GM12891 (cell line): ENCODE results near the gene RNU6-8.

Experiments used
- DNase-seq: peaks from one replicate; pipeline ENCODE4 v3.0.0; 2011; ENCODE audit warnings: low spot score; ENCODE audit not compliant: insufficient read length
- FAIRE-seq: peaks from 2 replicates; lab custom pipeline; 2011; peaks lifted over from hg19 to GRCh38; lab: Jason Lieb, UNC
- PAX5 ChIP-seq: IDR thresholded peaks from 2 replicates; pipeline ENCODE4 v1.6.1; 2011; ENCODE audit warnings: low read length, moderate library complexity, mild to moderate bottlenecking; ENCODE audit not compliant: insufficient read depth, severe bottlenecking
- POLR2A ChIP-seq: IDR thresholded peaks from 2 replicates; pipeline ENCODE4 v1.6.1; 2011; ENCODE audit warnings: low read depth, low read length, control low read depth
- POLR2AphosphoS5 ChIP-seq: IDR thresholded peaks from 2 replicates; pipeline ENCODE4 v1.6.1; 2011; ENCODE audit warnings: low read depth, low read length, control low read depth
- POU2F2 ChIP-seq: IDR thresholded peaks from 2 replicates; pipeline ENCODE4 v1.6.1; 2011; ENCODE audit warnings: low read depth, mild to moderate bottlenecking, control low read depth, low read length, moderate library complexity
- SPI1 ChIP-seq: IDR thresholded peaks from 2 replicates; pipeline ENCODE4 v1.6.1; 2011; ENCODE audit warnings: low read depth, low read length, control low read depth
- TAF1 ChIP-seq: IDR thresholded peaks from 2 replicates; pipeline ENCODE4 v1.6.1; 2011; ENCODE audit warnings: low read depth, low read length, control low read depth

RNU6-8 gene

GRCh38 chr14:32205984-32206383 lies 2.9 kb upstream of the RNU6-8 start:
- FAIRE-seq (no peak), DNase-seq (no peak)
- peak; percentile 93 for TF ChIP-seq SPI1
- no peak for TF ChIP-seq POLR2A
- TF ChIP-seq TAF1 = no peak
- TF ChIP-seq POU2F2 = 0 out of 2 replicates have a peak, but pooled peaks have one; percentile 17

DNA sequence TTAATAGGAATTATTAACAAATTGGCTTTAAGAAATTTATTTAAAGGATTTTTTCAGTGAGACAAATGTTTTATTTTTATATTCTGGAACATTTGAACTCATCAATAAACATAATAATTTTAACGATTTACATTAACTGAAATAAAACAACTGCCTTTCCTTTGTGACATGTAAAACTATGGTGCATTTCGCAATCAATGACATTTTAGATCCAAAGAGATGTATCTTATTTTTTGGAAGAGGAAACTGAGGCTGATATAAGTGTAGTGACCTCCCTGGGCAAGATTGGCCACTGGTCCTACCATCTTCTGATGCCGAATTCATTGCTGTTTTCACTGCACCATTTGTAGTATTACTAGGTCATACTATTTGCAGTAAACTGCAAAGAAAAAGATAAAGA lies 2.5 kb upstream of the RNU6-8 start:
- DNase-seq (no peak), FAIRE-seq (no peak)
- no peak for TF ChIP-seq SPI1
- TF ChIP-seq PAX5 = no peak
- no peak for TF ChIP-seq POLR2A
- TF ChIP-seq POLR2AphosphoS5 = no peak
- TF ChIP-seq TAF1 = no peak
- TF ChIP-seq POU2F2 = no peak

- no peak for TF ChIP-seq POLR2AphosphoS5
- no peak for TF ChIP-seq POU2F2
- no peak for TF ChIP-seq SPI1
- no peak for TF ChIP-seq POLR2A
- FAIRE-seq = no peak
- DNase-seq = no peak
Measured at GRCh38 chr14:32203928-32204357, 874 bp upstream of the RNU6-8 start.

DNA sequence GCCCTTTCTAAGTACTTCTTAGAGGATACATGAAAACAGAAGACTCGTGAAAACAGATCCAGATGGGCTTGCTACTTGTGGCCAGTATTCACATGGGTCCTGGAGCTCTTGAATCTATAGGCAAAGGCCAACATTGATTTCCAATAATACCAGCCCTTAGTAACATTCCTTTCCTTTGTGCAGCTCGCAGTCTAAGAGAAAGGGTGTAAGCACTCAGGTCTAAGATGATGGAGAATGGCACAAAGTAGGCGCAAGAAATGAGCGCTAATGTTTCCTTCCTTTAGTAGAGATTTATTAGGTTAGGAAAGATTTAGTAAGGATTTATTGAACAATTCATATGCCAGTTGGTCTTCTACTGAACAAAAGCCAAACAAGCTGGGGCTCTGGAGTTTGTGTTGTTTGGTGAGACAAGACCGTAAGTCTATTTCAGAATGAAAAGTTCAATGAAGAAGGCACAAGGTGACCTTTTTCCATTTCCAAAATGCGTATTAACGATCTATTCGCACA lies 525 bp downstream of the RNU6-8 start:
- FAIRE-seq = no peak
- TF ChIP-seq SPI1 (no peak), POLR2A (no peak), PAX5 (no peak)
- DNase-seq = no peak

DNA sequence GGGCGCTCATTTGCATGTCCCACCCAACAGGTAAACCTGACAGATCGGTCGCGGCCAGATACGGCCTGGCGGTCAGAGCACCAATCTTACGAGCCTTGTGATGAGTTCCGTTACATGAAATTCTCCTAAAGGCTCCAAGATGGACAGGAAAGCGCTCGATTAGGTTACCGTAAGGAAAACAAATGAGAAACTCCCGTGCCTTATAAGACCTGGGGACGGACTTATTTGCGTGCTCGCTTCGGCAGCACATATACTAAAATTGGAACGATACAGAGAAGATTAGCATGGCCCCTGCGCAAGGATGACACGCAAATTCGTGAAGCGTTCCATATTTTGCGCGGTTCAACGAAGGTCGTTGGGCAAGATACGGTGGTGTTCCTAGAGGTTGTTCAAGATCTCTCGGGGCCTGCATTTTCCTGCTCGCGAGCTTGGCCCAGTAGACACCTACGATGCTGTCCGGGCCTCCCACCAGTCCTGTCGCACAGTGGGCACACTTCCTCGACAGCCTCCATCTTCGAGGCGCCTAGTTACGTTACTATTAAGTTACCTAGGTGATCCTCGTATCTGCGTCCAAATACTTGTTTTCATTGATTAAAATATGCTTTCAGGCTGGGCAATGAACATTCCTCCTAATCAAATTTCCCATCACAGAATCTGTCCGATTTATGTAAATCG lies 1.1 kb downstream of the RNU6-8 start, which contains the start of gene RNU6-7:
Gene RNU6-7 (plus strand): TSS at position 230 of the 675 bp plus-strand sequence.
- FAIRE-seq (no peak), DNase-seq (no peak)
- no peak for TF ChIP-seq POLR2AphosphoS5
- TF ChIP-seq POU2F2 = peak; percentile 91

GRCh38 chr14:32201193-32201815 lies 1.8 kb downstream of the RNU6-8 start:
- FAIRE-seq (peak; percentile 51), DNase-seq (peak; percentile 32)

DNA sequence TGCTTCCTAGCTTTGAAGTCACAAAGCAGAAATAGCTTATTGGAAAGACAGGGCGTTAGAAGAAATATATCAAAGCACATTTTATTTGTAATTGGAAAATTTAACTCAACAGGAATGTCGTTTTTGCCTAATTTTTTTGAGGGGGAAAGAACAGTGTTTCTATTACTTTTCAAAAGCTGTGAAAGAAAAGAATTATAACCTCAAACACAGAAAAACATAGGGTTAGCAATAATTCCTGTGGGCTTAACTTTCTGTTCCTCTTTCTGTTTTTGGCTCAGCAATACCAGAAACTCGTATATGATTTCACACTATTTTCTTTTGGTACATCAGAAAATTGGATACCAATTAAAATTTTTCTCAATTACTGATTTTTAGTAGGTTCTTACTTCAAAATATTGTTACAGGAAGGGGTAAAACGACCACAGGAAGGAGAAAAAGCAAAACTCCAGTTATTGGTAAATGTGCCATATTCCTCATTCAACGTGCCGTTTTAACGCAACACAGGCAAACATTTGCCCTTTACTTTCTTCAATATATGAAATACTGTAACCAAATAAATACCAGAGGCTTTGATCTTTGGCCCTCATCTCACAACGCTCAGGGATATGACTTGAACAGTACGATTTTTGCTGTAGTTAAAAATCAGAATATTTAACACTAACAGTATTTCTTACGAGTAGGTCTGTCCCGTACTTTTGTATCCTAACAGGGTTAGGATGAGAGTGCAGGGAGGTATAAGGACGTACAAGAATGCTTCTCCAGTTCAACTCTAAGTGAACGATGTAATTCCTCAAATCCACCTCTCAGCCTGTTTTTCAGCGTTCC lies 2.5 kb downstream of the RNU6-8 start:
- no peak for TF ChIP-seq PAX5
- TF ChIP-seq TAF1 = no peak
- TF ChIP-seq POU2F2 = no peak
- TF ChIP-seq POLR2A = no peak
- no peak for TF ChIP-seq POLR2AphosphoS5
- TF ChIP-seq SPI1 = peak; percentile 97
- FAIRE-seq (no peak), DNase-seq (no peak)

More at GRCh38 chr14:32201193-32201815, 1.8 kb downstream of the RNU6-8 start:
- TF ChIP-seq SPI1 = no peak
- no peak for TF ChIP-seq POLR2AphosphoS5
- no peak for TF ChIP-seq POLR2A
- no peak for TF ChIP-seq POU2F2
- no peak for TF ChIP-seq PAX5
- no peak for TF ChIP-seq TAF1

- DNase-seq (no peak), FAIRE-seq (no peak)
- TF ChIP-seq POLR2AphosphoS5 (no peak), POU2F2 (no peak)
Measured at GRCh38 chr14:32197919-32198318, 5.2 kb downstream of the RNU6-8 start.

- DNase-seq = no peak
- FAIRE-seq = no peak
- TF ChIP-seq POU2F2 (no peak), POLR2AphosphoS5 (no peak), TAF1 (no peak), PAX5 (no peak), POLR2A (no peak), SPI1 (no peak)
Measured at GRCh38 chr14:32195636-32196035, 7.4 kb downstream of the RNU6-8 start.

GRCh38 chr14:32193532-32193931 lies 9.5 kb downstream of the RNU6-8 start:
- FAIRE-seq (no peak), DNase-seq (no peak)
- TF ChIP-seq SPI1 = no peak
- TF ChIP-seq POLR2A = no peak
- no peak for TF ChIP-seq TAF1
- TF ChIP-seq POLR2AphosphoS5 = no peak
- no peak for TF ChIP-seq PAX5
- no peak for TF ChIP-seq POU2F2
